Prostate gland (tissue), 2 donors: ENCODE measurements around the gene NBAS. TPM values are rescaled to one million over a fixed set of nuclear protein-coding genes. Genes with fewer than 3 reads are reported as not detected.

Source experiments
- DNase-seq: peaks from one replicate; pipeline ENCODE4 v3.0.0-alpha.2; 2019; ENCODE audit warnings: low spot score
- H3K27ac ChIP-seq, 2 donors: fragments of 200-600 bp; sonication (generic); 2 replicates each; pipeline ENCODE4 v1.5.1; 2017 to 2019
- H3K27me3 ChIP-seq: fragments of 200-600 bp; sonication (generic); replicated peaks from 2 replicates; pipeline ENCODE4 v1.5.1; 2019; ENCODE audit not compliant: insufficient read depth
- H3K36me3 ChIP-seq, 2 donors: fragments of 200-600 bp; sonication (generic); 1 replicate in 1 of 2; 2 replicates in 1 of 2; pipeline versions ENCODE4 v1.5.1 to v1.8.1; 2017 to 2019
- H3K4me1 ChIP-seq: fragments of 200-600 bp; sonication (generic); replicated peaks from 2 replicates; pipeline ENCODE4 v1.5.1; 2019
- H3K4me3 ChIP-seq, 2 donors: fragments of 200-600 bp; sonication (generic); 2 replicates each; pipeline ENCODE4 v1.5.1; 2017 to 2019
- H3K9me3 ChIP-seq: fragments of 200-600 bp; sonication (generic); 2 replicates; pipeline ENCODE4 v1.5.1; 2017
- CTCF ChIP-seq, 4 experiments: fragments of 200-600 bp in 2 of 4; fragments of 450-650 bp in 2 of 4; sonication (generic) in 2 of 4; IDR thresholded peaks; 1 replicate in 3 of 4; 2 replicates in 1 of 4; pipeline ENCODE4 v1.5.1; 2016 to 2019; ENCODE audit warnings: antibody characterized with exemption in 4 of 4, mild to moderate bottlenecking in 2 of 4, moderate library complexity in 2 of 4
- POLR2A ChIP-seq: fragments of 450-650 bp; IDR thresholded peaks from one replicate; pipeline ENCODE4 v1.6.1; 2016; ENCODE audit warnings: antibody characterized with exemption, mild to moderate bottlenecking
- POLR2AphosphoS5 ChIP-seq: sonication (generic); formaldehyde crosslinking; IDR thresholded peaks from one replicate; pipeline ENCODE4 v1.6.1; 2017; ENCODE audit warnings: antibody characterized with exemption
- WGBS: methylation state at CpG from one replicate; pipeline ENCODE4 v1.1.5; 2018; 5-methylcytosine and 5-hydroxymethylcytosine counted together
- intact Hi-C: fragments of 100-400 bp; cut with DNase I; formaldehyde crosslinking; loops from one replicate; pipeline ENCODE4 v1.14.2; 2022
- total RNA-seq, 2 donors: library from RNA; depleted of rRNA; stranded (reverse); fragments of >200 nt; gene quantifications; one replicate each; pipeline ENCODE4 v1.1.0, GENCODE V29; 2016

Gene NBAS
- total RNA-seq, 2 donors from 2014 or later: 34.8 to 55.0 TPM

GRCh38 chr2:15559379-15560139, 1.6 kb downstream of the NBAS start:
- 71% methylated on average over 6 of the region's 6 CpGs for WGBS
- intact Hi-C loops: no loop called here

GRCh38 chr2:15557887-15558311, 3.2 kb downstream of the NBAS start:
- Histone ChIP-seq H3K4me1 (peaks cover 7% of the 10 kb centered on the region), H3K27me3 (no peaks in the 10 kb centered on the region), H3K4me3 (no peak overlapping the region), H3K9me3 (no peaks in the 10 kb centered on the region), H3K36me3 (no peaks in the 10 kb centered on the region), H3K27ac (no peak overlapping the region)
- intact Hi-C loops: no loop called here
- 78% methylated on average over 5 of the region's 5 CpGs for WGBS
- TF ChIP-seq POLR2AphosphoS5 (no peak), CTCF (IDR thresholded peaks at IDR 0.05) (no peak), POLR2A (no peak)
- DNase-seq: no peak

More at GRCh38 chr2:15559379-15560139, 1.6 kb downstream of the NBAS start:
- Histone ChIP-seq H3K36me3 (no peaks in the 10 kb centered on the region), H3K27me3 (no peaks in the 10 kb centered on the region), H3K4me3 (no peak overlapping the region), H3K4me1 (peaks cover 7% of the 10 kb centered on the region), H3K27ac (no peak overlapping the region), H3K9me3 (no peaks in the 10 kb centered on the region)
- no peak for TF ChIP-seq CTCF (IDR thresholded peaks at IDR 0.05)
- TF ChIP-seq POLR2A: no peak
- no peak for TF ChIP-seq POLR2AphosphoS5
- no peak for DNase-seq

- no peak overlapping the region for H3K27ac ChIP-seq
- TF ChIP-seq POLR2AphosphoS5 (no peak), POLR2A (no peak), CTCF (IDR thresholded peaks at IDR 0.05) (no peak)
- H3K36me3 ChIP-seq: no peaks in the 10 kb centered on the region
- intact Hi-C loops: no loop called here
- no peak for DNase-seq
- no peaks in the 10 kb centered on the region for H3K27me3 ChIP-seq
- H3K9me3 ChIP-seq: no peaks in the 10 kb centered on the region
- H3K4me3 ChIP-seq: no peak overlapping the region
- peaks cover 7% of the 10 kb centered on the region for H3K4me1 ChIP-seq
- WGBS: 92% methylated on average over 4 of the region's 4 CpGs
Measured at GRCh38 chr2:15556311-15556930, 4.7 kb downstream of the NBAS start.

GRCh38 chr2:15555760-15556193, 5.4 kb downstream of the NBAS start:
- no peak overlapping the region for H3K27ac ChIP-seq

More at GRCh38 chr2:15555760-15556193, 5.4 kb downstream of the NBAS start:
- intact Hi-C loops: no loop called here
- no peaks in the 10 kb centered on the region for H3K9me3 ChIP-seq
- no peaks in the 10 kb centered on the region for H3K27me3 ChIP-seq
- no peak for DNase-seq
- TF ChIP-seq CTCF (IDR thresholded peaks at IDR 0.05) (no peak), POLR2A (no peak), POLR2AphosphoS5 (no peak)
- WGBS: 85% methylated on average over 3 of the region's 3 CpGs
- no peaks in the 10 kb centered on the region for H3K36me3 ChIP-seq
- no peak overlapping the region for H3K4me3 ChIP-seq
- H3K4me1 ChIP-seq: peaks cover 7% of the 10 kb centered on the region
